ENCODE data around the gene SAP25.
"Not testable (repeated sequence)": the region's sequence is repeated elsewhere in the genome, so short reads cannot be mapped to it uniquely, and the experiment has no call there.

SAP25 gene

GRCh38 chr7:100561491-100562194 lies 12.1 kb downstream of the SAP25 start:
- no peak for DNase-seq (ENCODE audit: low read depth in 2 of 2)

GRCh38 chr7:100559127-100559526 lies 14.6 kb downstream of the SAP25 start:
- no peak for DNase-seq (ENCODE audit: low read depth in 2 of 2)

GRCh38 chr7:100556541-100556940 lies 17.2 kb downstream of the SAP25 start:
- no peak for DNase-seq (ENCODE audit: low read depth in 2 of 2)

- DNase-seq (ENCODE audit: low read depth in 2 of 2) = no peak
Measured at GRCh38 chr7:100555701-100556100, 18.0 kb downstream of the SAP25 start.

GRCh38 chr7:100553032-100553431 lies 20.7 kb downstream of the SAP25 start:
- DNase-seq (ENCODE audit: low read depth in 2 of 2) = no peak

GRCh38 chr7:100552532-100552931 lies 21.2 kb downstream of the SAP25 start:
- no peak for DNase-seq (ENCODE audit: low read depth in 2 of 2)

- DNase-seq (ENCODE audit: low read depth in 2 of 2) = not testable (repeated sequence)
Measured at GRCh38 chr7:100548446-100548845, 25.3 kb downstream of the SAP25 start.

- DNase-seq (ENCODE audit: low read depth in 2 of 2) = no peak
Measured at GRCh38 chr7:100547872-100548271, 25.8 kb downstream of the SAP25 start.

GRCh38 chr7:100546926-100547800 lies 26.5 kb downstream of the SAP25 start:
- DNase-seq (ENCODE audit: low read depth in 2 of 2) = no peak

- DNase-seq (ENCODE audit: low read depth in 2 of 2) = no peak
Measured at GRCh38 chr7:100546129-100546925, 27.4 kb downstream of the SAP25 start.

- DNase-seq (ENCODE audit: low read depth in 2 of 2) = peak; percentile 56 to 63
Measured at GRCh38 chr7:100545360-100546128, 28.2 kb downstream of the SAP25 start.

GRCh38 chr7:100544967-100545359 lies 28.7 kb downstream of the SAP25 start:
- no peak for DNase-seq (ENCODE audit: low read depth in 2 of 2)

GRCh38 chr7:100544386-100544785 lies 29.3 kb downstream of the SAP25 start:
- no peak for DNase-seq (ENCODE audit: low read depth in 2 of 2)

GRCh38 chr7:100543586-100543985 lies 30.1 kb downstream of the SAP25 start:
- DNase-seq (ENCODE audit: low read depth in 2 of 2) = no peak

GRCh38 chr7:100541309-100541708 lies 32.4 kb downstream of the SAP25 start:
- not testable (repeated sequence) for DNase-seq (ENCODE audit: low read depth in 2 of 2)

- no peak for DNase-seq (ENCODE audit: low read depth in 2 of 2)
Measured at GRCh38 chr7:100540073-100540723, 33.5 kb downstream of the SAP25 start.

- DNase-seq (ENCODE audit: low read depth in 2 of 2) = no peak
Measured at GRCh38 chr7:100539436-100540006, 34.2 kb downstream of the SAP25 start.

- peak; percentile 100 for DNase-seq (ENCODE audit: low read depth in 2 of 2)
Measured at GRCh38 chr7:100538654-100539435, 34.9 kb downstream of the SAP25 start, which contains the start of gene AGFG2. Gene AGFG2, plus strand, starts transcription at chr7:100539203. Its CDS starts 144 bp downstream, at chr7:100539347.

- no peak for DNase-seq (ENCODE audit: low read depth in 2 of 2)
Measured at GRCh38 chr7:100538348-100538653, 35.4 kb downstream of the SAP25 start.

- not testable (repeated sequence) for DNase-seq (ENCODE audit: low read depth in 2 of 2)
Measured at GRCh38 chr7:100536695-100537094, 37.0 kb downstream of the SAP25 start.
